SKM-1 (cell line): Measurements from ENCODE around the gene RICTOR.
"Not testable (repeated sequence)": the region's sequence is repeated elsewhere in the genome, so short reads cannot be mapped to it uniquely, and the experiment has no call there.

Experiments used
- DNase-seq: peaks from one replicate; lab custom pipeline; 2025; ENCODE audit not compliant: unreplicated experiment; lab: John Stamatoyannopoulos, UW

Gene RICTOR

DNA sequence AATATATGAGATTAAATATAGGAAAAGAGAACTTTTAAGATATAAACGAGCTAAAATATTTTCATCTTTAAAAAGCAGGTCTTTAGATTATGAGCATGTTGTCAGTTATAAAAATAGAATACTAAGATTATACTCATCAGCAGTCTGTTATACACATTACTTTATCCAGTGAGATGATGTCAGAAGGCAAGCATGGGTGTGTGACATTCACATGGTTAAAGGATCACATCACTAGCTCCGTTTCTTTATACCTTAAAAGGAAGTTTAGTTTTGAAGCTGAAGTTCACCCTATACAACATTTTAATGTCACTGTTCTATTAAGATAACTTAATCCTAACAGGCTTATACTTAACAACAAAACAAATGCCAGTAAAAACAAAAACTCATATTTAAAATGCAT is 59.6 kb downstream of the RICTOR start:
- no peak for DNase-seq

DNA sequence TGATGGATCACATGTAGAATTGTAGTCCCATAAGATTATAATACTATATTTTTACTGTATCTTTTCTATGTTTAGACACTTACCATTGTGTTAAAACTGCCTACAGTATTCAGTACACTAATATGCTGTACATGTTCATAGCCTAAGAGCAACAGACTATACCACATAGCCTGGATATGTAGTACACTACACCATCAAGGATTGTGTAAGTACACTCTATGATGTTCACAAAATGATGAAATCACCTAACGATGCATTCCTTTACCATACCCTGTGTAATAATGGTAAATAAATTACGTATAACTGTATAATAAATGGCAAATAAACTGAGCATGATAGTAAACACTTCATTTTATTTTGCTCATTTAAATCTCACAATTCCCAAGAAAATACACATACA is 60.3 kb downstream of the RICTOR start:
- no peak for DNase-seq

DNA sequence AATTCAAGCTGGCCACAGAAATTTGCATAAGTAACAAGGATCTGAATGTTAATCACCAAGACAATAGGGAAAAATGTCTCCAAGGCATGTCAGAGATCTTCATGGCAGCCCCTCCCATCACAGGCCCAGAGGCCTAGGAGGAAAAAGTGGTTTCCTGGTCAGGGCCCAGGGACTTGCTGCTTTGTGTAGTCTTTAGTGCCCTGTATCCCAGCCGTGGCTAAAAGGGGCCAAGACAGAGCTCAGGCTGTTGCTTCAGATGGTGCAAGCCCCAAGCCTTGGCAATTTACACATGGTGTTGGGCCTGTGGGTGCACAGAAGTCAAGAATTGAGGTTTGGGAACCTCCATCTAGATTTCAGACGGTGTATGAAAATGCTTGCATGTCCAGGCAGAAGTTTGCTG is 63.2 kb downstream of the RICTOR start:
- not testable (repeated sequence) for DNase-seq

DNA sequence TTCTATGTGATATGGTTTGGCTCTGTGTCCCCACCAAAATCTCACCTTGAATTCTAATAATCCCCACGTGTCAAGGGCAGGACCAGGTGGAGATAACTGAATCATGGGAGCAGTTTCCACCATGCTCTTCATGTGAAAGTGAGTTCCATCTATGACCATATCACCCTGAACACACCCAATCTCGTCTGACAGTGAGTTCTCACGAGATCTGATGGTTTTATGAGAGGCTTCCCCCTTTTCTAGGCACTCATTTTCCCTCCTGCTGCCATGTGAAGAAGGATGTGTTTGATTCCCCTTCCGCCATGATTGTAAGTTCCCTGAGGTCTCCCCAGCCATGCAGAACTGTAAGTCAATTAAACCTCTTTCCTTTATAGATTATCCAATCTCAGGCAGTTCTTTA is 64.2 kb downstream of the RICTOR start:
- no peak for DNase-seq

DNA sequence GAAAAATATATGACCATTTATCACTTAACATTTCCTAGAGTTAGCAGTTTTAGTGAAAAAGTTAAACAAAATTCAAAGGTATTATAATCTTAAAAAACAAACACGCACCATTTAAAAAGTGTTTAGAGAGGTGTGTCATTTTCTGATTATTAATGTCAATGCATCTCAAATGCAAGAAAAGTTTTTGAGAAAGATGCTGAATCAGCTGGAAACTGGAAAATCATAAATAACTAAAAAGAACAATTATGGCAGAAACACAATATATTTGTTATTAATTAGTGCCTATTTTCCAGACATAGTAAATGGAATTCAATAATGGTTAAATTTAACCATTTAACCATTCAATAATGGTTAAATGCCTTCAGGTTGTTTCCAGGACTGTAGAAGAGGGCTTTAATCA is 64.9 kb downstream of the RICTOR start:
- DNase-seq, result no peak

DNA sequence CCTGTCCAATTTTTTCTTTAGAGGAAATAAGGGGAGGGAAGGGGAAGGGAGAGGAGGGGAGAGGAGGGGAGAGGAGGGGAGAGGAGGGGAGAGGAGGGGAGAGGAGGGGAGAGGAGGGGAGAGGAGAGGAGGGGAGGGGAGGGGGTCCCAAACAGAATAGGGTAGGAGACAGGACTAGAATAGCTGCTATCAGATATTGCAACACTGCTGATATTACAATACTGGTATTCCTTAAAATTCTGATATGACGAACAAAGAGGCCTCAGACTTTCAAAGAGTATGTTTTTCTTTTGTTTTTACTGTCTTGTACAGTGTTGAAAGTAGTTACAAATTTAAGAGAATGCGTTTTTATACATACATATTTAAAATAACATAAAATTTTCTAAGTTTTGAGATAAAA is 67.5 kb downstream of the RICTOR start:
- DNase-seq, result no peak

DNA sequence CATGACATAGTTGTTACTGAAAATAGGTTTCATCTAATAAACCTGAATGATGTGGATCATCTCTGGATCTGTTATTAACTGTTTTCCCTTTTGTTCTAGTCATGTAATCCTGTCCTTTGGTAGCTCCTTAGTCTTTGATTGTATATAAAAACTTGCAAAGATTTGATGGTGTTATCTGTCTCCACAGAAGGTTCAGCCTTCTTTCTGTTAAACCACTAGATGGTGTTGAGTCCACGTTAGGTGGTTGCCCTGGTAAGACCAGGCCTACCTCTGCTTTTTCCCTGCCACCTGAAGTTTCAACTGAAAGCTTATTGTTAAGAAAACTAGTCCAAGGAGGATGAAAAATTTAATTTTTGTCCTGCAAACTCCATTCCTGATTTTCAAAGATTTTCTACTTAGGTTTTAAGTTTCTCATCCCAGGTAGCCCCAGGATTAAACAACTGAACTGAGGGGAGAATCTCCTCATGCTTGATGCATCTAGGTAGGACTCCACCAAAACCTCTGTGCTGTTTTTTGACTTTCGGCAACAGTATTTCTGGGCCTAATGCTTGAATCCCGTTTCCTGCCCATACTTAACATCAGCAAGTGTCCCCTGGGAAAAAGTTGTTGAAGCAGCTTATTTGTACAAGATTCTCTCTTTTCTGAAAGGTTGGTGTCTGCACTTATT is 68.5 kb downstream of the RICTOR start:
- no peak for DNase-seq

DNA sequence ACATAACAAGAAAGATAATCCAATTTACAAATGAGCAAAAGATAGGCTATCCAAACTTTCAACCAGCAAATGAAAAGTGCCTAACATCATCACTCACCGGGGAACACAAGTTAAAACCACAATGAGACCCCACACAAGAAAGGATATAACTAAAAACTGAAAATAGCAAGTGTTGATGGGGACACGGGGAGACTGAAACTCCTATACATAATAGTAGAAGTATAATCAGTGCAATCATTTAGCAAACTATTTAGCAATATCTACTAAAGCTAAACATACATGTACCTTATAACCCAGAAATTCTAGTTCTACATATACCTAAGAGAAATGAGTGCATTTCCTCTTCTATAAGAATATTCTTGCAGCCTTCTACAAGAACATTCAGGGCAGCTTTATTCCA is 72.5 kb downstream of the RICTOR start:
- DNase-seq, result no peak

DNA sequence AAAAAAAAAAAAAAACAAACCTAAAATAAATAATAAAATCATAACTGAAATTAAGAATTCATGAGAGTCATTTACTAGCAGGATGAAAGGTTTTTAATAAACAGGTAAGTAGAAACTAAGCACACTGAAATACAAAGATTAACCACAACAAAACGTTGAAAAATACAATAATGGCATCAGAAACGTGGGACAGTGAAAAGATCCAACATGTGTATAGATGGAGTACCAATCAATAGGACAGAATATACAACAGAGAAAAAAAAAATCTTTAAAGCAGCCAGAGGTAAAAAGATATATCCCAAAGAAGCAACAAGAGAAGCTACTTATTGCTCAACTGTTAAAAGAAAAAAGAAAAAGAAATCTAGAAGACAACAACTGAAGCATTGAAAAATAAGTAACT is 75.2 kb downstream of the RICTOR start:
- DNase-seq, result no peak

DNA sequence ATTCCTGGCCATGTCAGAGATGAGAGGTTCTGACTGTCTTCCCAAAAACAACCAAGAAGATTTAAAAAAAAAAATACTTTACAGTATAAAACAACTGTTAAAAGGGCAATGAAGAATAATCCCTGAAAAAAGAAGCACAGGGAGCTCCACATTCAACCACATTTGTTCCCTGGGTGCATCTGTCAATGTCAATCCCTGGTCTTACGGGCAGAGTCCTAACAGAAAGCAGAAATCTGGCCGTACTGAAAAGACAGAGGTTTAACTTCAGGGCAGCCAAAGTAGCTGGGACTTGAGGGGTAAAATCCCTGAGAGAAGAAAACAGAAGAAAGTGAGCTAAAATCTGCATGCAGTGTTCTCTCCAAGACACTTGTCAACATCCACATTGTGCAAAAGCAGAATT is 76.6 kb downstream of the RICTOR start:
- no peak for DNase-seq

DNA sequence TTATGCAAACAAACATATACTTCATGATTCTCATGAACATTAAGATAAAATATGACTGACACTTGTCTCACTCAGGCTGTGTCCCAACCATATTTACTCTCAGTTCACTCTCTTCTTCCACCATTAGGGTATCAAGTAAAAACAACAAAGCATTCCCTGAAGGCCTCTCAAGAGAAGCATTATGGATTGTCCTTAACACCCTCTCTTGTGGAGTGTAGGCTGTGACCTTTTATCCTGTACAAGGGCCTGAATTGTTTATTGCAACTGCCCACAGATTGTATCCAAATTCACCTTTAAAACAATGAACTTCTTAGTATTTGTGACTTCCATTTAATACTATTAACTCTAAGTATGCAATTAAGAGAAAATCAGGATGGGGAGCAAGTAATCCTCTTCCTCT is 78.1 kb downstream of the RICTOR start:
- DNase-seq, result no peak

DNA sequence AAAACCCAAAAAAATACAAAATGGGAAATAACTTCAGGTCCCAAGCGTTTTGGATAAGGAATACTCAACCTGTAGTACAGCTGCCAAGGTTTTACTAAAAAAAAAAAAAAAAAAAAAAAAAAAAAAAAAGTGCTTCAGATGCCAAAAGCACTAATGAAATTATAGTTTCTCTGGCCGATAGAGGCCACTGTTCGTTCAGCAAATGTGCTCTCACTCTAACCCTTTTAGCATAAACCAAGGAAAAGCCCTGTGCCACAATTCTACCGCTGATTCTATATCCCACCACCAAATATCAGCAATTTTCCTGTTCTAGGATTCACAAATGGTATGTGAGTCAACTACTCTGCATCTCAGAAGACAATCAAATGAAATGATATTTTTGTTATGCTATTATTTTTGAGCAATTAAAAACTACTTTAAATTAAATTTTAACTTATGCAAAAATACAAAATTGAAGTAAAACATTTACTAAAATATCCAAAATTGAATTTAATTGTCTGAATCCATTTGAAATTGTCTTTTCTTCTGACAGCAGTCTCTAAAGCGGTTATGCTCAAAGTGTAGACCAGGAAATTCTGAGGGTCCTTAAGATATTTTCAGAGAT is 79.8 kb downstream of the RICTOR start:
- no peak for DNase-seq

DNA sequence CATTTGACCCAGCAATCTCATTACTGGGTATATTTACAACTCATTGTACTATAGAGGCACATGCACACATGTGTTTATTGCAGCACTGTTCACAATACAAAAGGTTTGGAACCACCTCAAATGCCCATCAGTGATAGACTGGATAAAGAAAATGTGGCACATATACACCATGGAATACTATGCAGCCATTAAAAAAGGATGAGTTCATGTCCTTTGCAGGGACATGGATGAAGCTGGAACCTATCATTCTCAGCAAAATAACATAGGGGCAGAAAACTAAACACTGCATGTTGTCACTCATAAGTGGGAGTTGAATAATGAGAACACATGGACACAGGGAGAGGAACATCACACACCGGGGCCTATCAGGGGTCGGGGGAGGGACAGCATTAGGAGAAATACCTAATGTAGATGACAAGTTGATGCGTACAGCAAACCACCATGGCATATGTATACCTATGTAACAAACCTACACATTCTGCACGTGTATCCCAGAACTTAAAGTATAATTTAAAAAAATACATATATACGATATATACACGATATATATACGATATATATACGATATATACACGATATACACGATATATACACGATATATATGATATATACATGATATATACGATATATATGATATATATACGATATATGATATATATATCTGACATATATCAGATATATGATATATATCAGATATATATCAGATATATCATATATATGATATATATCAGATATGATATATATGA is 84.1 kb downstream of the RICTOR start:
- DNase-seq, result not testable (repeated sequence)

DNA sequence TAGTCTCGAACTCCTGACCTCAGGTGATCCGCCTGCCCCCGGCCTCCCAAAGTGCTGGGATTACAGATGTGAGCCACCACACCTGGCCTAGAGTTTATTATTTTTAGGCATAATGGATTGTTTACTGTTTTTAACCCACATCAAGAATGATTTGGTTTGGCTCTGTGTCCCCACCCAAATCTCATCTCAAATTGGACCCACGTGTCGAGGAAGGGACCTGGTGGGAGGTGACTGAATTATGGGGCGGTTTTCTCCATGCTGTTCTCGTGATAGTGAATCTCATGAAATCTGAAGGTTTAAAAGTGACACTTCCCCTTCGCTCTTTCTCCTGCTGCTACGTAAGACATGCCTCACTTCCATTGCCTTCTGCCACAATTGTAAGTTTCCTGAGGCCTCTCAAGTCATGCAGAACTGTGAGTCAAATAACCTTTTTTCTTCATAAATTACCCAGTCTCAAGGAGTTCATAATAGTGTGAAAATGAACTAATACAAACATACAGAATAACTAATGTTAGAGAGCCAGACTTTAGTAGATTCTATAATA is 88.2 kb downstream of the RICTOR start:
- DNase-seq, result no peak

DNA sequence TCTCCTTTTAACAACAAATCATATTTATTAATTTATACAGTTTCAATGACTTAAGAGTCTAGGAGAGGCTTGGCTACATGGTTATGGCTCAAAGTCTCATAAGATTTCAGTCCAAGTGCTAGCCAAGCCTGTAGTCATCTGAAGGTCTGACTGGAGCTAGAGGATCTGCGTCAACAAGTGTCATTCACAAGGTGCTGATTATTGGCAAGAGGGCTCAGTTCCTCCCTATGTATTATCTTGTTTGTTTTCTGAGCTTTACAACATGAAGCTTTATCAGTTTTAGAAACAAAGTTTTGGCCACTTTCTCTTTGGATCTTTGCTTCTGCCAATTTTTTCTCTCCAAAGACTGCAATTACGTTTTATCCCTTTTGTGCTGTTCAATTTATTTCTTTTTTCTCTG is 94.7 kb downstream of the RICTOR start:
- DNase-seq, result no peak

DNA sequence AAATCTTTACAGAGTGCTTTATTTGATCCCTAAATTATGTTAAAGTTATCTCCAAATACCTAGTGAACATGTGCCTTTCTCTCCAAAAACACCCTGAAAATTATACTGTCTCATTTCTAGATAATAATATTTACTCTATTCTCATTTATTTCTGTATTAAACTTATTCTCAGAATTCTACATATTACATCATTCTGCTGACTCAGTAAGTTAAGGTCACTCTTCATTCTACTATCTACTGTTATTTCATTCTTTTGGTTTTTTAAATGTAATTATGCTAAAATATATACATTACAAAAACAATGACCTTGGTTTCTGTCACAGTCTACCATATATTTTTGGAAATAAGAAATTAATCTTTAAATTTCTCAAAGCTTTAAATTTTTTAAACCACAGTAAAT is 96.2 kb downstream of the RICTOR start:
- no peak for DNase-seq

DNA sequence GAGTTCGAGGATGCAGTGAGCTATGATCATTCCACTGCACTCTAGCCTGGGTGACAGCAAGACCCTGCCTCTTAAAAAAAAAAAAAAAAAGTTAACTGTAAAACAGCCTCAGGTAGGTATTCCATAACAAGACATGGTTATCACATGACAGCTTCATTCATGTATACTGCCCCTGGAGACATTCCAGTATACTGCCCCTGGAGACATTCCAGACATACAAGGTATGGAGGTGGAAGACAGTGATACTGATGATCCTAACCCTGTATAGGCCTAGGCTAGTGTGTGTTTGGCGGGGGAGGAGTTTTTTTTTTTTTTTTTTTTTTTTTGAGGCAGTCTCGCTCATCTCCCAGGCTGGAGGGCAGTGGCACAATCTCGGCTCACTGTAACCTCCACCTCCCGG is 105.5 kb downstream of the RICTOR start:
- no peak for DNase-seq

DNA sequence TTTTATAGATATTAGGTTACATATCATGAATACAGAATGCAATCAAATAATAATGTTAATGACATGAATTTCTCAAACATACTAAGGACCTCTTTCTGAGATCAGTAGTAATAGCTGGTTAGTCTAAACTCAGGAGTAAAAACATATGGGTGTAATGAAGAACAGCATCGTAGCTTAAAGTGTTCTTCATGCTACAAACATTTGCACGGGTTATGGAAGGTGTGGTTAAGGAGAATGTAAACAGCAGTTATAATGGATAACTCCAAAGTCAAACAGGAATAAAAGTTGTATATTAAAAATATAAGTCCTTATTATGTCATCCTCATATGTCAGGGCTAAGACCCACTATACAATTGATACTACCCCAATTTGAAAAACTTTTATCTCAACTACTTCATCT is 112.5 kb downstream of the RICTOR start:
- DNase-seq, result no peak

DNA sequence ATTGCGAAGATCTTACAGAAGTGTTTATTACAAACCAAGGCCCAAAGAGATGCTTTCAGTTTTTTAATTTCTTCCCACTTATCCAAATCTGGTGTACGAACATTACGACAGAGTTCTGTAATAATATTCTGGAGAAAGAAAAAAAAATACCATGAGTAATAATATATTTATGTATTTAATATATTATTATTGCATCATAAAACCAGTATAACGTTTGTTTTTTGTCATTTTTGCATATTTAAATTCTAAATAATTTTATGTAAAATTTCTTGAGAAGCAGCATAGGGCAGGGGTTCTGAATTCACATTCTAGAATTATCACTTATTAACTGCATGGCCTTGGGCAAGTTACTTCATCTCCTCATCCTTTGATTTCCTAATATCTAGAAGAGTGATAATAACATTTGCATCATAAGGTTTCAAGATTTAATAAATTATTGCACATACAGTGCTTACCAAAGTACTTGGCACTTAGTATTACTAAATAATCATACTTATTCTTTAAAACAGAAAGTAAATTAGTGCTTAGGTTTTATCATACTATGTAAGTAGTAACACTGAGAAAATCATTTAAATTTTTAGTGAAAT is 120.7 kb downstream of the RICTOR start:
- no peak for DNase-seq

DNA sequence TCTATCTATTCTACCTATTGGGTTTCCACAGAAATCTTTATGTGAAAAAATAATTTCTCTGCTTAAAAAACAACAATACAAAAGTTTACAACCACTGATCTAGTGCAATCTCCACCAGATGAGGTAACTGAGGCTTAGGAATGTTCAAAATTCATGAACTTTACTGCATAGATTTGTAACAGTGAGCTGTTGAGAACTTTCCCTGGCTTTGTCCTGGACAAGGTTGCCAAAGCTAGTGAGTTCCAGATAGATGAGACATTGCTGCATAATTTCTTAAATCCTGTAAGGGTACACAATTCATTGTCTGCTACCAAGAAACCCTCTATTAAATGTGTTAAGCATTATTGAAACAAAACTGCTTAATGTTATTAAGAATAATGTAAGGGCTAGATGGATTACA is 125.7 kb downstream of the RICTOR start:
- no peak for DNase-seq

DNA sequence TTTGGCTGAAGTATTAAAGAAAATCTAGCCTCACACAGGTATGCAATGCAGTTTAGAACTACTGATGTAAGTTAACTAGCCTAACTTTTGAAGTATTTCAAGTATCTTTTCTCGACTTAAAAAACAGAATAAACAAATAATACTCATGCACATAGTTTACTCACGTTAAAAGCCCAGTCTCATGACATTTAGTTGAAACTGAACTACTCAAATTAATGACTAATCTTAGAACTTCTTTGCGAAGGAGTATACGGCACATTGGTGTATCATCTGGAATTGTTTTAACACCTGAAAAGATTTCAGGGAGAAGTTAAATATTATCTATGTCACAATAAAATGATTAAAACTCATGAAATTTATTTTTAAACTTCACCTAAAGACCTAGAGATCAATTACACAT is 129.9 kb downstream of the RICTOR start:
- DNase-seq, result no peak

DNA sequence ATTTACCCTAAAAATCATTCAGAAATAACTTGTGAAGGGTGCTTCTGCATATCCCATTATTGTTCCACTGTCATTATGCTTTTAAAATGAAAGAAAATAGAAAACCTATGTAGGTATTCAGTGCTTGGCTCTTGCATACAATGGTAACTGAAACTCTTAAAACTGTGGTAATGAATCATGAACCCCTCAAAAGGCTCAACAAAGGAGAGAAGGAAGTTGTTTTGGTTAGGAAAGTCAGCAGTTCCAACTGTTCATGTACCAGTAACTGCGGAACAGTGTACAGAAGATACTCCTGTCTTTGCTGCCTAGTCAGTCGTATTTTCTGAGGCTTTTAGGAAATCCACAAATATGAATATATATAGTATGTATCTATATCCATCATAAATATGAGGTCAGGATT is 132.3 kb downstream of the RICTOR start:
- DNase-seq, result no peak
